Muscle layer of duodenum (tissue), 2 donors: ENCODE measurements around the gene HSPE1.

ENCODE experiments used
- H3K27ac ChIP-seq: one replicate; pipeline ENCODE4 v1.7.0; 2013; ENCODE audit warnings: mild to moderate bottlenecking, low read length
- H3K27me3 ChIP-seq: one replicate; pipeline ENCODE4 v1.7.0; 2013; ENCODE audit warnings: low read depth, mild to moderate bottlenecking, control low read depth, low read length
- H3K36me3 ChIP-seq, 2 donors: one replicate each; pipeline ENCODE4 v1.7.0; 2013; ENCODE audit warnings: low read length in 2 of 2, control low read depth in 1 of 2, mild to moderate bottlenecking in 1 of 2; ENCODE audit not compliant: insufficient read depth in 2 of 2, control insufficient read depth in 1 of 2
- H3K4me1 ChIP-seq, 2 donors: one replicate each; pipeline ENCODE4 v1.7.0; 2013; ENCODE audit warnings: low read length in 2 of 2, mild to moderate bottlenecking in 2 of 2, control low read depth in 1 of 2, moderate library complexity in 1 of 2; ENCODE audit not compliant: insufficient read depth in 2 of 2, control insufficient read depth in 1 of 2
- H3K4me3 ChIP-seq, 2 donors: one replicate each; pipeline ENCODE4 v1.7.0; 2013; ENCODE audit warnings: low read length in 2 of 2, low read depth in 1 of 2, mild to moderate bottlenecking in 1 of 2
- H3K9me3 ChIP-seq, 2 donors: one replicate each; pipeline ENCODE4 v1.7.0; 2013; ENCODE audit warnings: low read length in 2 of 2, control low read depth in 1 of 2, mild to moderate bottlenecking in 1 of 2; ENCODE audit not compliant: control insufficient read depth in 1 of 2
- donor health status: healthy.

The HSPE1 gene

GRCh38 chr2:197500503-197501131 is 438 bp downstream of the HSPE1 start:
- H3K27me3 ChIP-seq: no peaks in the 10 kb centered on the region
- peak overlapping the region; percentile 90 to 93 for H3K4me3 ChIP-seq
- peaks cover 16 to 36% of the 10 kb centered on the region in 2 donors for H3K36me3 ChIP-seq
- H3K27ac ChIP-seq: peak overlapping the region; percentile 98
- H3K4me1 ChIP-seq: peaks cover 3 to 36% of the 10 kb centered on the region in 2 donors
- H3K9me3 ChIP-seq: no peaks in the 10 kb centered on the region

DNA sequence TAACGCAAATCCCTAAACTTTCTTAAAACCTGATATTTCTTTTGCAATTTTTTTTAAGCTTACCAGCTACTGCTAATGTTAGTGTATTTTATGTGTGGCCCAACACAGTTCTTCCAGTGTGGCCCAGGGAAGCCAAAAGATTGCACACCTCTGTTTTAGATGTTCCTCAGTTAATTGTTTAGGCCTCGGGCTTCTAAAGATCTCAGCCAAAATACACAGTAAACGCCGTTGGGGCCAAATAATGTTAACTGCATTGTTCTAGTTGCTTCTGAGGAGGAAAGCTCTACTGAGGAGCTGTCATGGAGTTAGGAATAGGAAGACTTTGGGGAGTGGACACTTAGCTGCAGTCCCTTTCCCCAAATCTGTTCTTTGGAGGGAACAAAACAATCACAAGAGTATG is 2.0 kb downstream of the HSPE1 start:
- Histone ChIP-seq H3K4me1 (peaks cover 0 to 29% of the 10 kb centered on the region in 2 donors), H3K9me3 (no peaks in the 10 kb centered on the region), H3K27me3 (no peaks in the 10 kb centered on the region), H3K4me3 (peak overlapping the region; percentile 35 to 93), H3K36me3 (peaks cover 15 to 21% of the 10 kb centered on the region in 2 donors), H3K27ac (peak overlapping the region; percentile 54)

GRCh38 chr2:197502685-197503084 is 2.5 kb downstream of the HSPE1 start:
- peak overlapping the region in 1 of 2 donors; percentile 35 for H3K4me3 ChIP-seq

GRCh38 chr2:197504000-197504399 is 3.8 kb downstream of the HSPE1 start:
- Histone ChIP-seq H3K4me3 (no peak overlapping the region), H3K27ac (no peak overlapping the region), H3K9me3 (no peaks in the 10 kb centered on the region), H3K4me1 (peaks cover 0 to 14% of the 10 kb centered on the region in 2 donors), H3K27me3 (no peaks in the 10 kb centered on the region), H3K36me3 (peaks cover 15 to 18% of the 10 kb centered on the region in 2 donors)

More at GRCh38 chr2:197502685-197503084, 2.5 kb downstream of the HSPE1 start:
- Histone ChIP-seq H3K27ac (peak overlapping the region; percentile 54), H3K27me3 (no peaks in the 10 kb centered on the region), H3K4me1 (peaks cover 0 to 24% of the 10 kb centered on the region in 2 donors), H3K36me3 (peaks cover 15 to 20% of the 10 kb centered on the region in 2 donors), H3K9me3 (no peaks in the 10 kb centered on the region)

- Histone ChIP-seq H3K27ac (no peak overlapping the region), H3K27me3 (no peaks in the 10 kb centered on the region), H3K4me3 (no peak overlapping the region), H3K9me3 (no peaks in the 10 kb centered on the region), H3K4me1 (peaks cover 0 to 14% of the 10 kb centered on the region in 2 donors), H3K36me3 (peaks cover 13 to 15% of the 10 kb centered on the region in 2 donors)
These were observed 4.3 kb downstream of the HSPE1 start for GRCh38 chr2:197504512-197504911.

- peaks cover 0 to 8% of the 10 kb centered on the region in 2 donors for H3K4me1 ChIP-seq
- peaks cover 12 to 15% of the 10 kb centered on the region in 2 donors for H3K36me3 ChIP-seq
- H3K4me3 ChIP-seq: no peak overlapping the region
- H3K27me3 ChIP-seq: no peaks in the 10 kb centered on the region
- H3K9me3 ChIP-seq: no peaks in the 10 kb centered on the region
- H3K27ac ChIP-seq: no peak overlapping the region
These were observed 6.5 kb downstream of the HSPE1 start for GRCh38 chr2:197506658-197507057.

DNA sequence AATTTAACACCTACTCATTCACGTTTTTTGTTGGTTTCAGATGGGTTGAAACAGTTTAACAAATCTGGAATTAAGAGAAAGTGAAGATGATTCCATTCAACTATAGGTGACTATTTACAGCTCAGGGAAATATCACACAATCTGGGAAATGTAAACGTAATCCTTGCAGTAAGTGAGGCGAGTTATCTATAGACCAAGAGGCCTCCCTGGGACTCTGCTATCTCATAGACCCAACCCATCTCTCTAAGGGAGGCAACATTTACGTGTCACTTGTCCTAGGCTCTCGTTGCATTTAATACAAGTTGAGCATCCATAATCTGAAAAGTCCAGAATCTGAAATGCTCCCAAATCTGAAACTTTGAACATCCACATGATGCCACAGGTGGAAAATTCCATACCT is 13.7 kb downstream of the HSPE1 start:
- H3K4me1 ChIP-seq: peaks cover 12 to 25% of the 10 kb centered on the region in 2 donors
- no peak overlapping the region for H3K27ac ChIP-seq
- H3K9me3 ChIP-seq: no peaks in the 10 kb centered on the region
- H3K4me3 ChIP-seq: no peak overlapping the region
- no peaks in the 10 kb centered on the region for H3K36me3 ChIP-seq
- no peaks in the 10 kb centered on the region for H3K27me3 ChIP-seq

GRCh38 chr2:197514754-197515153 is 14.6 kb downstream of the HSPE1 start:
- Histone ChIP-seq H3K9me3 (no peaks in the 10 kb centered on the region), H3K27ac (peak overlapping the region; percentile 100), H3K36me3 (no peaks in the 10 kb centered on the region), H3K4me3 (peak overlapping the region; percentile 72 to 99), H3K4me1 (peaks cover 12 to 25% of the 10 kb centered on the region in 2 donors), H3K27me3 (no peaks in the 10 kb centered on the region)

DNA sequence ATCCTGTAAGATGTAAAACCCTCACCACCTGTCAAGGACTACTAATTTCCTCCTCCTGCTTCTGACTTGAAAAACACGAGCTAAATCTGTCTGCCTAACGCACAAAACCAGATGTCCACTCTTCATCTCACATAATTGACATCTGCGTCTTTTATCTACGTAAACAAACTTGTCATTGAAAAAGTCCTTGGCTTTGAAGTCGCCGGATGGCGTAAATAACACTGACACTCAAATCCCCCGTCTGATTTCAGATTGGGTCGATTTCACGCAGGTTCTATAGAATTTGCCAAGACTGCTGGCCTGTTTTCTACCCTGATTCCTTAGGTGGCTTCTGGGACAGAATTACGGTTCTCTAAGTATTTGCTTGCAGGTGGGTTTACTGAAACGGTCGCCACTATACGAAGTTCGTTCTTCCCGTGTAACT is 15.1 kb downstream of the HSPE1 start:
- peak overlapping the region; percentile 100 for H3K27ac ChIP-seq

DNA sequence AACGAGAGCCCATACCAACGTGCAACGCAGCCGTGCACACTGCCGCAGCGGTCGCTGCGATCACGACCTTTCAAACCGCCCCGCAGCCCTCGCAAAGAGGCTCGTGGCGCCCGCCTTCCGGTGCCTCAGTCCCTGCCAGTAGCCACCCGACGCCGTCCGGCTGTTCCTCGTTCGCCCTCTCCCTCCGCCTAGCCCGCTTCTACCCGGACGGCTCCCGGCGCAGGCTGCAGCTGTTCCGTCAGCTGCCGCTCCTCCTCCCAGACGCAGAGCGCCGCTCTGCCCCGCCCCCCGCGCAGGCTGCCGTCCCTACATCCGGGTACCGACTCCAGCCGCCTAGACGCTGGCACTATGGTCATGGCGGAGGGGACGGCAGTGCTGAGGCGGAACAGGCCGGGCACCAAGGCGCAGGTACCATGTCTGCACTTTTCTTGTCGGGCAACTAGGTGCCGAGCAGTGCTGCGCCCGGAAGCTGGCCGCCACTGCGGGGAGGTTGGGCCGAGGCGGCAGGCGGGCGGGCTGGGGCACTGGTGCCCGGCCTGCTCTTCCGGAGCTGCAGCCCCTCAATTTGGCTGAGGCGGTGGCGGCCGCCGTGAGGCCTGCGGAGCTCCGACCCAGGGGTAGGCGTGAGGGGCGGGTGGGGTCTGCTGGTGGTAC is 15.7 kb downstream of the HSPE1 start, which contains the start of gene MOB4:
MOB4 (plus strand) TSS at position 328 of the 654 bp plus-strand sequence; CDS start at position 349, 21 bp downstream.
- Histone ChIP-seq H3K9me3 (no peaks in the 10 kb centered on the region), H3K36me3 (no peaks in the 10 kb centered on the region), H3K4me3 (peak within 1 kb of the TSS; percentile 72 to 99), H3K27me3 (no peaks in the 10 kb centered on the region), H3K4me1 (peaks cover 12 to 25% of the 10 kb centered on the region in 2 donors), H3K27ac (peak within 1 kb of the TSS; percentile 100)

More for the DNA sequence above, 15.1 kb downstream of the HSPE1 start:
- Histone ChIP-seq H3K4me1 (peaks cover 12 to 25% of the 10 kb centered on the region in 2 donors), H3K9me3 (no peaks in the 10 kb centered on the region), H3K36me3 (no peaks in the 10 kb centered on the region), H3K27me3 (no peaks in the 10 kb centered on the region), H3K4me3 (peak overlapping the region; percentile 72 to 99)

GRCh38 chr2:197516393-197516761 is 16.2 kb downstream of the HSPE1 start:
- peak overlapping the region; percentile 100 for H3K27ac ChIP-seq
- H3K27me3 ChIP-seq: no peaks in the 10 kb centered on the region
- H3K36me3 ChIP-seq: no peaks in the 10 kb centered on the region
- no peaks in the 10 kb centered on the region for H3K9me3 ChIP-seq
- H3K4me1 ChIP-seq: peaks cover 12 to 25% of the 10 kb centered on the region in 2 donors
- peak overlapping the region; percentile 72 to 99 for H3K4me3 ChIP-seq
